Keratinocyte (primary cell): ENCODE results near the gene SPATA2. TPM values are rescaled to one million over a fixed set of nuclear protein-coding genes. Genes with fewer than 3 reads are reported as not detected.

ENCODE experiments used
- DNase-seq: peaks from one replicate; pipeline ENCODE4 v3.0.0-alpha.2; 2011; ENCODE audit warnings: low read depth, missing footprints, low spot score
- FAIRE-seq: peaks from 2 replicates; lab custom pipeline; 2011; peaks lifted over from hg19 to GRCh38; lab: Jason Lieb, UNC
- H2AFZ ChIP-seq: 2 replicates; pipeline ENCODE4 v1.6.0; 2012; ENCODE audit warnings: low read length, control low read depth, inconsistent platforms; ENCODE audit not compliant: control insufficient read depth
- H3K27ac ChIP-seq: 2 replicates; pipeline ENCODE4 v1.5.1; 2011; ENCODE audit warnings: low read length; ENCODE audit not compliant: control insufficient read depth, insufficient read depth
- H3K27me3 ChIP-seq: 3 replicates; pipeline ENCODE4 v1.6.0; 2011; ENCODE audit warnings: low read length; ENCODE audit not compliant: control insufficient read depth, insufficient read depth; ENCODE audit errors: extremely low read depth
- H3K36me3 ChIP-seq, 2 experiments: 2 replicates in 1 of 2; 3 replicates in 1 of 2; pipeline ENCODE4 v1.5.1; 2011; ENCODE audit warnings: low read length in 2 of 2, mild to moderate bottlenecking in 1 of 2; ENCODE audit not compliant: control insufficient read depth in 2 of 2, insufficient read depth in 2 of 2; ENCODE audit errors: extremely low read depth in 1 of 2
- H3K4me1 ChIP-seq: 3 replicates; pipeline ENCODE4 v1.5.1; 2011; ENCODE audit warnings: low read length; ENCODE audit not compliant: control insufficient read depth, insufficient read depth; ENCODE audit errors: extremely low read depth
- H3K4me2 ChIP-seq: 3 replicates; pipeline ENCODE4 v1.6.0; 2011; ENCODE audit warnings: low read depth, low read length; ENCODE audit not compliant: control insufficient read depth, insufficient read depth; ENCODE audit errors: extremely low read depth
- H3K4me3 ChIP-seq, 3 experiments: fragments of 200-600 bp in 1 of 3; sonication (generic) in 1 of 3; 2 replicates in 2 of 3; 3 replicates in 1 of 3; pipeline ENCODE4 v1.5.1; 2011 to 2016; ENCODE audit warnings: low read length in 3 of 3, mild to moderate bottlenecking in 3 of 3, control low read depth in 2 of 3, inconsistent platforms in 1 of 3, low read depth in 1 of 3, mixed read lengths in 1 of 3, mixed run types in 1 of 3, moderate library complexity in 1 of 3; ENCODE audit not compliant: control insufficient read depth in 2 of 3, insufficient read depth in 2 of 3; ENCODE audit errors: extremely low read depth in 1 of 3
- H3K79me2 ChIP-seq: 2 replicates; pipeline ENCODE4 v1.6.0; 2012; ENCODE audit warnings: low read length; ENCODE audit not compliant: control insufficient read depth, insufficient read depth
- H3K9ac ChIP-seq: 3 replicates; pipeline ENCODE4 v1.6.0; 2011; ENCODE audit warnings: low read length; ENCODE audit not compliant: control insufficient read depth, insufficient read depth; ENCODE audit errors: extremely low read depth
- H3K9me1 ChIP-seq: 3 replicates; pipeline ENCODE4 v1.6.0; 2011; ENCODE audit warnings: low read length; ENCODE audit not compliant: control insufficient read depth, insufficient read depth; ENCODE audit errors: extremely low read depth
- H3K9me3 ChIP-seq: 2 replicates; pipeline ENCODE4 v1.5.1; 2012; ENCODE audit warnings: low read depth, low read length; ENCODE audit not compliant: control insufficient read depth
- H4K20me1 ChIP-seq: 3 replicates; pipeline ENCODE4 v1.6.0; 2011; ENCODE audit warnings: low read length; ENCODE audit not compliant: control insufficient read depth, insufficient read depth; ENCODE audit errors: extremely low read depth
- EZH2 ChIP-seq: IDR thresholded peaks from one replicate; pipeline ENCODE4 v1.6.1; 2012; ENCODE audit warnings: inconsistent platforms, mild to moderate bottlenecking, low read length, moderate library complexity
- dilution Hi-C: fragments of 300-500 bp; cut with MboI; formaldehyde crosslinking; loops from one replicate; pipeline ENCODE4 v1.7.0; 2020; ENCODE audit warnings: low sequenced_read_pairs; ENCODE audit not compliant: extremely low pct_ligation_motif_present
- polyA plus RNA-seq, 5 experiments: library from polyadenylated mRNA; depleted of rRNA in 3 of 5; stranded (reverse) in 3 of 5; stranded (forward) in 1 of 5; unstranded in 1 of 5; fragments of >200 nt; gene quantifications; 1 replicate in 1 of 5; 2 replicates in 3 of 5; 3 replicates in 1 of 5; pipeline versions ENCODE4 v1.2.1 to v1.2.3, GENCODE V29; 2011 to 2012; ENCODE audit warnings: missing spikeins in 2 of 5, low read depth in 1 of 5, low replicate concordance in 1 of 5
- small RNA-seq, 3 experiments: library from RNA; depleted of rRNA; stranded (forward); fragments of <200 nt; gene quantifications; one replicate each; pipeline ENCODE3, GENCODE V24; 2012; ENCODE audit warnings: low read depth in 3 of 3, low replicate concordance in 1 of 3; ENCODE audit not compliant: insufficient read length in 3 of 3
- TF ChIP-seq, protein P1 (sequence below), 3 experiments: IDR thresholded peaks in 1 of 3; conservative IDR thresholded peaks in 1 of 3; optimal IDR thresholded peaks in 1 of 3; 2 replicates in 2 of 3; 3 replicates in 1 of 3; pipeline versions ENCODE3 to v1.5.1; 2011; ENCODE audit warnings: low read length in 3 of 3, mild to moderate bottlenecking in 3 of 3, moderate library complexity in 2 of 3, control low read depth in 1 of 3, inconsistent platforms in 1 of 3; ENCODE audit not compliant: insufficient read depth in 2 of 3; ENCODE audit errors: extremely low read depth in 1 of 3

The SPATA2 gene
- polyA plus RNA-seq, 1 donor (not counting 4 experiments of a cell fraction or from before 2014, with no cell fraction given): 3.2 TPM

DNA sequence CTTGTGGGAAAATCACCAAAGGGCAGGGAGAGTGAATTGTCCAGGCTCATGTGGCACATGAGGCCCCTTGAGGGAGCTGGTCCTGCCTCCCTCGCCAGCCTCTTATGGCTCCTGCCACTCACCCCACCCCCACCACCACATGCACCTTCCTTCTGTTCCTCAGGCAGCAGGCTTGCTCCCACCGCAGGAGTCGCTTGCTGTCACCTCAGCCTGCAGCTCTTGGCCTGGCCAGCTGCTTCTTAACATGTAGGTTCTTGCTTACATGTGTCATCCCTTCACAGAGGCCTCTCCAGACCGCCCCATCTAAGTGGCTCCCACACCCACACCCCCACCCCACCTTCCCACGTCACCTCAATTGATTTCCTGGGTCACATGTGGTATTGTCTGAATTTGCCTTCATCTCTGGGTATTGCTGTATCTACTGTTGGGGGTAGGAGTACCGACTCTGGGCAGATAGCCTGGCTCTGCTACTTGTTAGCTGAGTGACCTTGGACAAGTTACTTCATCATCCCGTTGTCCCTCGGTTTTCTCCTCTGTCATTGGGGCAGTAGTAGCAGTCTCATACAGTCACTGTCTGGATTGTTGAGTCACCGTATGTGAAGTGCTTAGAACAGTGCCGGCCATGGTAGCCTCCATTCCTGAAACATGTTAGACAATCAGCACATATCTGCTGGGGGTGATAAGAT, 61.0 kb downstream of the SPATA2 start:
- Histone ChIP-seq H3K36me3 (peaks cover 7 to 9% of the 10 kb centered on the region in 2 experiments), H3K9ac (no peak overlapping the region), H4K20me1 (no peaks in the 10 kb centered on the region), H2AFZ (no peak overlapping the region), H3K4me3 (no peak overlapping the region), H3K27me3 (no peaks in the 10 kb centered on the region), H3K27ac (peak overlapping the region; percentile 15), H3K9me1 (no peaks in the 10 kb centered on the region), H3K4me2 (no peak overlapping the region), H3K9me3 (no peaks in the 10 kb centered on the region), H3K4me1 (peaks cover 23% of the 10 kb centered on the region), H3K79me2 (no peaks in the 10 kb centered on the region)
- FAIRE-seq (no peak), DNase-seq (no peak)
- TF ChIP-seq, protein P1, sequence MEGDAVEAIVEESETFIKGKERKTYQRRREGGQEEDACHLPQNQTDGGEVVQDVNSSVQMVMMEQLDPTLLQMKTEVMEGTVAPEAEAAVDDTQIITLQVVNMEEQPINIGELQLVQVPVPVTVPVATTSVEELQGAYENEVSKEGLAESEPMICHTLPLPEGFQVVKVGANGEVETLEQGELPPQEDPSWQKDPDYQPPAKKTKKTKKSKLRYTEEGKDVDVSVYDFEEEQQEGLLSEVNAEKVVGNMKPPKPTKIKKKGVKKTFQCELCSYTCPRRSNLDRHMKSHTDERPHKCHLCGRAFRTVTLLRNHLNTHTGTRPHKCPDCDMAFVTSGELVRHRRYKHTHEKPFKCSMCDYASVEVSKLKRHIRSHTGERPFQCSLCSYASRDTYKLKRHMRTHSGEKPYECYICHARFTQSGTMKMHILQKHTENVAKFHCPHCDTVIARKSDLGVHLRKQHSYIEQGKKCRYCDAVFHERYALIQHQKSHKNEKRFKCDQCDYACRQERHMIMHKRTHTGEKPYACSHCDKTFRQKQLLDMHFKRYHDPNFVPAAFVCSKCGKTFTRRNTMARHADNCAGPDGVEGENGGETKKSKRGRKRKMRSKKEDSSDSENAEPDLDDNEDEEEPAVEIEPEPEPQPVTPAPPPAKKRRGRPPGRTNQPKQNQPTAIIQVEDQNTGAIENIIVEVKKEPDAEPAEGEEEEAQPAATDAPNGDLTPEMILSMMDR (optimal IDR thresholded peaks at IDR 0.05 in 1 of 3, IDR thresholded peaks at IDR 0.05 in 1 of 3, conservative IDR thresholded peaks at IDR 0.05 in 1 of 3; ENCODE audit: extremely low read depth in 1 of 3, insufficient read depth in 2 of 3, low read length in 3 of 3): no peak
- no peak for TF ChIP-seq EZH2
- dilution Hi-C loops: no loop called here

DNA sequence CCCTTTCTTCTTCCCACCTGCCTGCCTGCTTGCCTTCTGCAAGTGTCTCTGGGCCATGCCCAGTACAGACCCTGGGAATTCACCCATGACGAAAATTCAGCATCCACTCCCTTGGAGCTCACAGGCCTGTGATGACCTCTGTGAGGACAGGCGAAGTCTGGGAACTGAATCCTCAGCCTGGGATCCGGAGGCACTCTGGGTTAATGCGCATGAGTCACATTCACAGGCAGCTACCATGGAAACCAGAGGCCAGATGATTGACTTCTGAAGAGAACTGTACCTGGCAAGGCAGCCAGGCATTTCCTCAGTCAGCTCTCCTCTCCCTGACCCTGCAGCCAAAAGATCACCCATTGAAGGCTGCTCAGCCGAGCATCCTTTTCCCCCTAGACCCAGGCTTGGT, 61.7 kb downstream of the SPATA2 start:
- Histone ChIP-seq H3K4me3 (no peak overlapping the region), H4K20me1 (no peaks in the 10 kb centered on the region), H3K9ac (no peak overlapping the region), H3K9me1 (no peaks in the 10 kb centered on the region), H3K79me2 (no peaks in the 10 kb centered on the region), H3K4me1 (peaks cover 23% of the 10 kb centered on the region), H3K9me3 (no peaks in the 10 kb centered on the region), H3K4me2 (no peak overlapping the region), H2AFZ (no peak overlapping the region), H3K27me3 (no peaks in the 10 kb centered on the region), H3K36me3 (peaks cover 9 to 13% of the 10 kb centered on the region in 2 experiments), H3K27ac (peak overlapping the region; percentile 15)
- dilution Hi-C loops: no loop called here
- DNase-seq (no peak), FAIRE-seq (peak; percentile 64)
- TF ChIP-seq EZH2: no peak
- TF ChIP-seq, protein P1 (optimal IDR thresholded peaks at IDR 0.05 in 1 of 3, IDR thresholded peaks at IDR 0.05 in 1 of 3, conservative IDR thresholded peaks at IDR 0.05 in 1 of 3; ENCODE audit: extremely low read depth in 1 of 3, insufficient read depth in 2 of 3, low read length in 3 of 3): no peak

Small RNAs within 50 kb of the gene (small RNA-seq; reads per million reads assigned to genes)
- gene RF00017 (0 reads per million in 3 experiments), gene RF00019 (0 reads per million in 3 experiments)

Other genes with a start within 250 kb of the SPATA2 start
- gene B4GALT5, start 201.7 kb downstream of the SPATA2 start, polyA plus RNA-seq: 20.1 to 27.8 TPM (median 23.5 TPM) in 3 replicates
- 1.2 to 1.9 TPM (median 1.9 TPM) in 3 replicates for gene SLC9A8, start 102.7 kb downstream of the SPATA2 start, polyA plus RNA-seq
- 41.0 to 61.2 TPM (median 58.4 TPM) in 3 replicates for gene RNF114, start 20.9 kb upstream of the SPATA2 start, polyA plus RNA-seq
- gene SNAI1, start 67.5 kb upstream of the SPATA2 start, polyA plus RNA-seq: not detected in 3 replicates
- 61.8 to 155 TPM (median 117 TPM) in 3 replicates for gene UBE2V1, start 197.6 kb upstream of the SPATA2 start, polyA plus RNA-seq
- 48.7 to 77.3 TPM (median 62.3 TPM) in 3 replicates for gene PEDS1, start 238.2 kb upstream of the SPATA2 start, polyA plus RNA-seq